H4 (cell line): Measurements from ENCODE around the gene MYBPC2. TPM values are rescaled to one million over a fixed set of nuclear protein-coding genes. Genes with fewer than 3 reads are reported as not detected.
A peak's percentile ranks its signal among the peaks of the same experiment; 100 is the strongest.

Source experiments
- DNase-seq: peaks from one replicate; pipeline ENCODE4 v3.0.0-alpha.2; 2015; ENCODE audit warnings: low spot score
- total RNA-seq: library from RNA; depleted of rRNA; stranded (reverse); fragments of >200 nt; shearing (Covaris generic); gene quantifications from 2 replicates; pipeline ENCODE4 v1.2.3, GENCODE V29; 2014

MYBPC2 gene
- total RNA-seq, 1 experiment from 2014 or later = not detected

- DNase-seq = no peak
Observed at GRCh38 chr19:50500753-50501151, 68.1 kb downstream of the MYBPC2 start.

- DNase-seq = no peak
Observed at GRCh38 chr19:50501186-50501567, 68.5 kb downstream of the MYBPC2 start.

GRCh38 chr19:50501568-50502475 lies 69.1 kb downstream of the MYBPC2 start:
- DNase-seq = no peak

- no peak for DNase-seq
Observed at GRCh38 chr19:50505856-50506611, 73.3 kb downstream of the MYBPC2 start.

DNA sequence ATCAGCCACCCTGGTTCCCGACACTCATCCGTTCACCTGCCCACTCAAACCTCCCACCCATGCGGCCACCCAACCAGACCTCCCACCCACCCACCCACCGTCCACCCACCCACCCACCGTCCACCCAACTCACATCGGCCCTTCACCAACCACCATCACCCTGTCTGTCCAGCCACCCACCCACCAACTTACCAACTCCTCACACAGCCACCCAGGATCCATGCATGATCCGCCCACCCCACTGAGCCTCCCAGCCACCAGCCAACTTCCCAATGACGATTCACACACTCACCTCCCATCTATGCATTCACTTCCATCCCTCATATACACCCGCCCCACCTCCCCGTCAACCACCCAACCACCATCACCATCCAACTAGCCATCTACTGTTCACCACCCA lies 74.0 kb downstream of the MYBPC2 start:
- DNase-seq = no peak

GRCh38 chr19:50507376-50507775 lies 74.7 kb downstream of the MYBPC2 start:
- no peak for DNase-seq

DNA sequence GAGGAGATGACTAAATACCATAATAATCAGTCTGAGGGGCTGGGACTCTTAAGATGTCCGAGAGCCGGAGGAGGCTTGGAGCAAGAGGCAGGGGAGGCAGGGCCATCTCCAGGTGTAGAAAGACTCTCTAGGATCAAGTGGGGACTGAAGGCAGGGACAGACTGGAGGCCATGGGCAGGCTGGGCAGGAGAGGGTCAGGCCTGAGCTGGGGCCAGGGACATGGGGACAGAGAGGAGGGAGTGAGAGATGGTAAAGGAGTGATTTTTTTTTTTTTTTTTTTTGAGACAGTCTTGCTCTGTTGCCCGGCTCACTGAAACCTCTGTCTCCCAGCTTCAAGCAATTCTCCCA lies 76.1 kb downstream of the MYBPC2 start:
- DNase-seq = no peak

DNA sequence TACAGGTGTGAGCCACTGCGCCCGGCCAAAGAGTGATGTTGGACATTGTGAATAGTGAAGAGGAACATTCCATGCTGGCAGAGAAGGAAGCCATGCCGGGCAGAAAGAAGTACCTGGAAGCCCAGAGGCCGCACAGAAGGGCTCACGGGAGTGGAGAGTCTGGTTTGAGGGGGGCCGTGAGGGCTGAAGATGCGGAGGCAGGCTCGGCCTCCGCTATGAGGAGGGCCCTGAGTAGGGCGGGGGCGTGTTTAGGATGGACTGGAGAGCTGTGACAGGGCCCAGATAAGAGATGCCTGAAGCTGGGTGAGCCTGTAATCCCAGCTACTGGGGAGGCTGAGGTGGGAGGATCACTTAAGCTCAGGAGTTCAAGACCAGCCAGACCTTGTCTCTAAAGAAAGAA lies 76.7 kb downstream of the MYBPC2 start:
- DNase-seq = no peak

DNA sequence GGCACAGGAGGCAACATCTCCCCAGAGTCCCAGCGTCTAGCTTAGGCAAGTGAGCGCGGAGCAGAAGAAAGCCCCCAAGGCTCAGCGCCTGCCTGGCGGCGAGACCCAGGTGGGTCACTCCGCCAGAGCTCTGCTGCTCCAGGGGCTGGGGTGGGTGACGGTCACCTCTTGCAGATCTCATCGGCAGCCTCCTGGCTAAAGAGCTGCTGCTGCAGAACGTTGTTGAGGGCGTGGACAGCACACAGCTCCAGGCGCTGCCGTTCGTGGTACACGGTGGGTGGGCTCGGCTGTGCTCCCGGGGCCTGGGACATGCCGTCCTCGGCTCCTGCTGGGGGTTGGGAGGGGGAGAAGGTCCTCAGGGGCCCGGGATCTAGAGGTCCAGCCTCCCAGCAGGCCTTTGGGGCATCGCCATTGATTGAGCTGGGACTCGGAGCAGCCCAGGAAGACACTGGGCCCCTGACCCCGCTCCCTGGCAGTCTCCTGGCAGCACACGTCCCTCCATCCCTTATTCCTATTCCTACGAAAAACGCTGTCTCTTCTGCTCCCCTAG lies 77.5 kb downstream of the MYBPC2 start:
- DNase-seq = no peak

- no peak for DNase-seq
Observed at GRCh38 chr19:50510700-50511068, 78.0 kb downstream of the MYBPC2 start.

- peak; percentile 100 for DNase-seq
Observed at GRCh38 chr19:50511069-50511822, 78.6 kb downstream of the MYBPC2 start, which contains the start of gene JOSD2. TSS of gene JOSD2 (minus strand) at chr19:50511191. CDS start at chr19:50510431, 760 bp downstream.

DNA sequence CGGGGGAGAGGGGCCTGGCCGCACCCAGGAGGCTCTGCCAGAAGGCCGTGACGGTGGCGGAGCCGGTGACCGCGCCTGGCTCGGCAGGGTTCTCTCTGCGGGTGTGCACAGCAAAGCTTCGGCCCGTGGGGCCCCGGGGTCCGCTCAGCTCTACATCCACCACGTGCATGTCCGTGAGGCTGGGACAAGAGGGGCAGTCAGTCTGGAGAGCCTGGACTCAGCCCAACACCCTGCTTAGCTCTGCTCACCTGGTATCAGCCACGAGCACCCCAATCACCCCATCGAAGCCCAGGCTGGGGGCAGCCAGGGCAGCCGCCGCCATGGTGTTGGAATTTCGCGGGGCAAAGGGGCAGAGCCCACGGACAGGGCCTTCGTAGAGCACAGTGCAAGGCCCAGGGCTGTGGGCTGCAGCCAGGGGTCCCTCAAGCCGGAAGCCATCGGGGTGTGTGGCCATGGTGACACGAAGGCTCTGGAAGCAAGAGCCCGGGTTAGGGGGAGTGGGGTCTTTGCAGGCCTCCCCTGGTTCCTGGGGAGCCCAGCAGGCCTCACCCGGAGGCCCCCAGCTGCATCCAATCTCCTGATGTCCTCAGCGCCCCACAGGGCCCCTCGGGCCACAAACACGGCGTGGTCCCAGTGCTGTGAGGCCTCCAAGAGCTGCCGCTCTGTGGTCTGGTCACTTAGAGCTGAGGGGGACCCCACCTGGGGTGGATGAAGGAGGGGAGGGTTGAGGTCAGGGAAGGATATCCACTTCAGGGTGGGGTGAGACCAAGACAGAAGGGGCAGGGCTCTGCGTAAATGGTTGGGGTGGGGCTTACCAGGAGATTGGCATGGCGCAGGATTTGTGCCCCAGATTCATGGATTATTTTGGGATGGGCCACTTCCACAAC lies 79.7 kb downstream of the MYBPC2 start:
- DNase-seq = no peak

- no peak for DNase-seq
Observed at GRCh38 chr19:50512999-50513745, 80.5 kb downstream of the MYBPC2 start.

DNA sequence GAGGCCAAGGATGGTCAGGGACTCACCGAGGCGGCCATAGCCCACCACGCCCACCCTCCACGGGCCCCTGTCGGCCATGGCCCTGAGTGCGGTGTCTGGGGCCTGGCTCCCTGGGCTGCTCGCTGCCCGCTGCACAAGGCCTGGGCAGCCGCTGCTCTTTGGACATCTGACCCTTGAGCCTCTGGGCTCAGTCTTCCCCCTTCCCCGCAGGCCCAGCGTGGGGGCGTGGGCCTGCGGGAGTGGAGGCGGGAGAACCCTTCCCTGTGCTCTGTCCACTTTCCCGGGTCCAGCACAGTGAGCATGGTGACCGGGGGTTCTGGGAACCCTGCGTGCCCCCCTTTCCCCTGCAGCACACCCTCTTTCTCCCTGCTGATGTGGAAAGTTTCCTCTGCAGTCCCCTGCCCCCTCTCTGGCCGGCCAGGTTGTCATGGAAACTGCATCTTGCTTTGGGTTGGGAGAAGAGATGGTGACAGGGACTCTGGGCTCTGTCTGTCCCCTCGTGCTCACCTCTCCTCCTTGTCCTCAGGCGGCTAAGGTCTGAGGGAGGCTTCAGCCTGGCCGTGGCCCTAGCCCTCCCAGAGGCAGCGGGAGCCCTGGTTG lies 81.2 kb downstream of the MYBPC2 start, which contains the start of gene ASPDH:
ASPDH (minus strand) TSS at position 168 of the 600 bp plus-strand sequence; CDS start at position 78, 90 bp downstream.
- no peak for DNase-seq

- no peak for DNase-seq
Observed at GRCh38 chr19:50514346-50515167, 81.9 kb downstream of the MYBPC2 start.

DNA sequence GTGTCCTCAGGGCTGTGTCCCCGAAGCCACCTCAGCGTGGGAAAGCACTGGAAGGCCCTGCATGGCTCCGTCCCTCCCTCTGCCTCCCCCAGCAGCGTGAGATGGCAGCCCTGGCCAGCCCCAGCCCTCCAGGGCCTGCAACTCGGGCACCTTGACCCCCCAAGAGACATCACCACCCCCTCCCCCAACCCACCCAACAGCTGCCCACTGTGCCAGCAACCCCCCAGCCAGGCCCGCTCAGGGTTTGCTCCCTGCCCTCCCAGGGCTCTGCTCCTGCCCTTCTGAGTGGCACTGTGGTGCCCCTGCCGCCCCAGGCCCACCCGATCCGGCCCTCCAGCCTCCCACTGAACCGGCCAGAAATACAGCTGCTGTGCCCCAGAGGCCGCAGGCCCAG lies 82.5 kb downstream of the MYBPC2 start:
- no peak for DNase-seq
